ENCODE measurements around the gene SHF. TPM values are rescaled to one million over a fixed set of nuclear protein-coding genes. Genes with fewer than 3 reads are reported as not detected.

The SHF gene
- total and polyA plus RNA-seq, 2 of the 4 experiments (the other 2 are of a cell fraction): 1.8 to 3.5 TPM

DNA sequence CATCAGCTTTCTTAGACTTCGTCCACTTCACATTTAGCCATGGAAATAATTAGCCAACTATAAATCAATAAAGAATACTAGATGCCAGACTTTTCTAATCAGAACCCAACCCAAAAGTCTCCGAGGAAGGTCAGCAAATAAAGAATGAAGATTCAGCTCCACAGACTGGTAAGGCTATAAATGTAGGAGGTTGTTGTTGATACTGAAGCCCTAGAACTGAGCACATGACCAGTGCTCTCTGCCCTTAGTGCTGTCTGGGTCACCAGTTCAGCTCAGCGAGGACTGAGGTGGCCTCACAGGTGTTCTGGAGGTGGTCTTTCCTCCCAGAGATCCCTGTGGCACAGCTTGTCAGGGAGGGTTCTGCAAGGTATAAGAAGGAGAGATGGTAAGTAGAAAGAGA lies 43.4 kb upstream of the SHF start:
- no peaks in the 10 kb centered on the region for H4K20me1 ChIP-seq (ENCODE audit: insufficient read depth, low read length)
- CTCF ChIA-PET: interaction anchor here (0.6 kb wide), 1 partner anchor 17 kb away, joined by 3 read pairs; no protein-coding TSS in a partner anchor
- TF ChIP-seq, protein P1, sequence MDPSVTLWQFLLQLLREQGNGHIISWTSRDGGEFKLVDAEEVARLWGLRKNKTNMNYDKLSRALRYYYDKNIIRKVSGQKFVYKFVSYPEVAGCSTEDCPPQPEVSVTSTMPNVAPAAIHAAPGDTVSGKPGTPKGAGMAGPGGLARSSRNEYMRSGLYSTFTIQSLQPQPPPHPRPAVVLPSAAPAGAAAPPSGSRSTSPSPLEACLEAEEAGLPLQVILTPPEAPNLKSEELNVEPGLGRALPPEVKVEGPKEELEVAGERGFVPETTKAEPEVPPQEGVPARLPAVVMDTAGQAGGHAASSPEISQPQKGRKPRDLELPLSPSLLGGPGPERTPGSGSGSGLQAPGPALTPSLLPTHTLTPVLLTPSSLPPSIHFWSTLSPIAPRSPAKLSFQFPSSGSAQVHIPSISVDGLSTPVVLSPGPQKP (IDR thresholded peaks at IDR 0.05; ENCODE audit: borderline replicate concordance, low read depth, low read length): no peak
- no peak for TF ChIP-seq RAD21 (IDR thresholded peaks at IDR 0.05; ENCODE audit: low read length)
- no peak for TF ChIP-seq MXI1 (IDR thresholded peaks at IDR 0.05; ENCODE audit: borderline replicate concordance, low read depth, low read length)
- TF ChIP-seq RCOR1 (IDR thresholded peaks at IDR 0.05; ENCODE audit: insufficient replicate concordance, low read length): no peak
- TF ChIP-seq, protein P2, sequence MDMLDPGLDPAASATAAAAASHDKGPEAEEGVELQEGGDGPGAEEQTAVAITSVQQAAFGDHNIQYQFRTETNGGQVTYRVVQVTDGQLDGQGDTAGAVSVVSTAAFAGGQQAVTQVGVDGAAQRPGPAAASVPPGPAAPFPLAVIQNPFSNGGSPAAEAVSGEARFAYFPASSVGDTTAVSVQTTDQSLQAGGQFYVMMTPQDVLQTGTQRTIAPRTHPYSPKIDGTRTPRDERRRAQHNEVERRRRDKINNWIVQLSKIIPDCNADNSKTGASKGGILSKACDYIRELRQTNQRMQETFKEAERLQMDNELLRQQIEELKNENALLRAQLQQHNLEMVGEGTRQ (IDR thresholded peaks at IDR 0.05; ENCODE audit: low read depth, low read length): no peak
- TF ChIP-seq POLR2A (IDR thresholded peaks at IDR 0.05; ENCODE audit: low read depth, low read length): no peak
- TF ChIP-seq NFE2L2 (IDR thresholded peaks at IDR 0.05; ENCODE audit: low read depth, low read length): no peak
- no peak for TF ChIP-seq MAFK (IDR thresholded peaks at IDR 0.05; ENCODE audit: low read depth, low read length)
- no peak for TF ChIP-seq RFX5 (IDR thresholded peaks at IDR 0.05; ENCODE audit: low read depth, low read length)
- TF ChIP-seq, protein P3, sequence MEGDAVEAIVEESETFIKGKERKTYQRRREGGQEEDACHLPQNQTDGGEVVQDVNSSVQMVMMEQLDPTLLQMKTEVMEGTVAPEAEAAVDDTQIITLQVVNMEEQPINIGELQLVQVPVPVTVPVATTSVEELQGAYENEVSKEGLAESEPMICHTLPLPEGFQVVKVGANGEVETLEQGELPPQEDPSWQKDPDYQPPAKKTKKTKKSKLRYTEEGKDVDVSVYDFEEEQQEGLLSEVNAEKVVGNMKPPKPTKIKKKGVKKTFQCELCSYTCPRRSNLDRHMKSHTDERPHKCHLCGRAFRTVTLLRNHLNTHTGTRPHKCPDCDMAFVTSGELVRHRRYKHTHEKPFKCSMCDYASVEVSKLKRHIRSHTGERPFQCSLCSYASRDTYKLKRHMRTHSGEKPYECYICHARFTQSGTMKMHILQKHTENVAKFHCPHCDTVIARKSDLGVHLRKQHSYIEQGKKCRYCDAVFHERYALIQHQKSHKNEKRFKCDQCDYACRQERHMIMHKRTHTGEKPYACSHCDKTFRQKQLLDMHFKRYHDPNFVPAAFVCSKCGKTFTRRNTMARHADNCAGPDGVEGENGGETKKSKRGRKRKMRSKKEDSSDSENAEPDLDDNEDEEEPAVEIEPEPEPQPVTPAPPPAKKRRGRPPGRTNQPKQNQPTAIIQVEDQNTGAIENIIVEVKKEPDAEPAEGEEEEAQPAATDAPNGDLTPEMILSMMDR (conservative IDR thresholded peaks at IDR 0.05; ENCODE audit: low read depth, low read length): no peak
- TF ChIP-seq FOS (IDR thresholded peaks at IDR 0.05; ENCODE audit: low read depth, low read length): no peak
- no peak for TF ChIP-seq BHLHE40 (IDR thresholded peaks at IDR 0.05; ENCODE audit: low read depth, low read length)
- no peak for TF ChIP-seq CHD1 (IDR thresholded peaks at IDR 0.05; ENCODE audit: low read depth, low read length)
- no peak for TF ChIP-seq MAZ (IDR thresholded peaks at IDR 0.05; ENCODE audit: borderline replicate concordance, low read depth, low read length)
- no peak for TF ChIP-seq SMC3 (IDR thresholded peaks at IDR 0.05; ENCODE audit: low read depth, low read length)
- TF ChIP-seq CEBPB (IDR thresholded peaks at IDR 0.05; ENCODE audit: low read depth, low read length): no peak
- H3K79me1 ChIP-seq (ENCODE audit: low read depth in 1 of 2, low read length in 2 of 2): no peaks in the 10 kb centered on the region
- H2AFZ ChIP-seq (replicated peaks; ENCODE audit: low read length, poor library complexity): no peak overlapping the region
- no peak overlapping the region for H2BK15ac ChIP-seq (ENCODE audit: low read depth, low read length)
- no peak overlapping the region for H4K91ac ChIP-seq (ENCODE audit: insufficient read depth, low read depth, low read length)
- DNase-seq: no peak
- dilution Hi-C loops (cut with HindIII; ENCODE audit: low sequenced_read_pairs, unreplicated experiment) (no loop called here), intact Hi-C loops (cut with micrococcal nuclease) (no loop called here), in situ Hi-C loops (cut with MboI; ENCODE audit: low sequenced_read_pairs) (no loop called here)
- WGBS, 2 experiments (ENCODE audit: extremely low coverage in 2 of 2, insufficient read length in 1 of 2): 60% methylated on average over 1 of the region's 3 CpGs; no CpG with 5 or more reads in 1 of the 2 experiments
- no peak overlapping the region for H3K4me2 ChIP-seq (ENCODE audit: low read depth, low read length)
- H3K36me3 ChIP-seq (ENCODE audit: control insufficient read depth, insufficient read depth, low read length): no peaks in the 10 kb centered on the region
- H3K4me3 ChIP-seq (ENCODE audit: insufficient read depth, low read depth, low read length): no peak overlapping the region
- no peak overlapping the region for H3K27ac ChIP-seq (ENCODE audit: insufficient read depth, low read length)
- ATAC-seq (ENCODE audit: low read depth): no peak
- no peaks in the 10 kb centered on the region for H3K27me3 ChIP-seq (ENCODE audit: control insufficient read depth, insufficient read depth, low read length)
- no TSS peak for BruUV-seq (replicated peaks)
- H2BK20ac ChIP-seq (ENCODE audit: low read depth, low read length): no peak overlapping the region
- H3K9me1 ChIP-seq (ENCODE audit: insufficient read depth, low read length): no peaks in the 10 kb centered on the region
- H3K4ac ChIP-seq (ENCODE audit: low read depth, low read length): no peak overlapping the region
- H3K18ac ChIP-seq (ENCODE audit: low read depth, low read length): no peak overlapping the region
- H2BK120ac ChIP-seq (ENCODE audit: low read depth, low read length): no peak overlapping the region
- no peak overlapping the region for H4K5ac ChIP-seq (ENCODE audit: low read depth, low read length)
- H2BK5ac ChIP-seq (ENCODE audit: low read depth, low read length, poor library complexity, severe bottlenecking): no peak overlapping the region
- H3K4me1 ChIP-seq (ENCODE audit: control insufficient read depth, insufficient read depth, low read length): no peaks in the 10 kb centered on the region
- H3K56ac ChIP-seq (ENCODE audit: extremely low read depth, insufficient read depth, low read length): no peak overlapping the region
- POLR2A ChIA-PET (ENCODE audit: unreplicated experiment): no interaction called here
- no peak overlapping the region for H2AK9ac ChIP-seq (replicated peaks; ENCODE audit: low read depth, low read length, poor library complexity)
- no peak overlapping the region for H2AK5ac ChIP-seq (ENCODE audit: low read depth, low read length)
- no peaks in the 10 kb centered on the region for H3K9me3 ChIP-seq (ENCODE audit: control insufficient read depth, insufficient read depth, low read length)
- no peak overlapping the region for H3K14ac ChIP-seq (replicated peaks; ENCODE audit: low read depth, low read length)
- no peak overlapping the region for H3K23ac ChIP-seq (ENCODE audit: low read depth, low read length)
- H4K8ac ChIP-seq (ENCODE audit: low read depth in 2 of 2, low read length in 2 of 2): no peak overlapping the region
- no peak overlapping the region for H3K9ac ChIP-seq (ENCODE audit: low read depth, low read length)
